GM12875 (cell line): ENCODE results near the gene OTUD6A.

Experiments used
- H3K4me3 ChIP-seq: one replicate; pipeline ENCODE4 v1.5.1; 2011; ENCODE audit warnings: low read depth, low read length, control low read depth
- CTCF ChIP-seq: IDR thresholded peaks from 2 replicates; pipeline ENCODE4 v1.5.1; 2011; ENCODE audit warnings: low read depth, mild to moderate bottlenecking, control low read depth, inconsistent platforms, low read length, moderate library complexity, borderline replicate concordance; ENCODE audit not compliant: insufficient read depth

OTUD6A gene

GRCh38 chrX:70026112-70026850 is 36.0 kb upstream of the OTUD6A start:
- H3K4me3 ChIP-seq: no peak overlapping the region
- no peak for TF ChIP-seq CTCF

GRCh38 chrX:70026851-70027200 is 35.4 kb upstream of the OTUD6A start:
- no peak overlapping the region for H3K4me3 ChIP-seq
- TF ChIP-seq CTCF: no peak

GRCh38 chrX:70029863-70030262 is 32.4 kb upstream of the OTUD6A start:
- no peak for TF ChIP-seq CTCF
- no peak overlapping the region for H3K4me3 ChIP-seq

GRCh38 chrX:70030301-70030767 is 31.9 kb upstream of the OTUD6A start:
- H3K4me3 ChIP-seq: no peak overlapping the region
- peak; percentile 80 for TF ChIP-seq CTCF

GRCh38 chrX:70032792-70033191 is 29.5 kb upstream of the OTUD6A start:
- TF ChIP-seq CTCF: no peak
- no peak overlapping the region for H3K4me3 ChIP-seq

- no peak overlapping the region for H3K4me3 ChIP-seq
- TF ChIP-seq CTCF: peak; percentile 72
Observed at GRCh38 chrX:70033348-70034051, 28.8 kb upstream of the OTUD6A start.

GRCh38 chrX:70034646-70035045 is 27.6 kb upstream of the OTUD6A start:
- H3K4me3 ChIP-seq: no peak overlapping the region
- no peak for TF ChIP-seq CTCF
